T-helper 9 cell (primary cell): ENCODE results near the gene HDLBP.

ENCODE experiments used
- DNase-seq: peaks from one replicate; pipeline ENCODE4 v3.0.0-alpha.2; 2020
- total RNA-seq, 2 donors: gene quantifications; one replicate each; lab custom pipeline; 2026; lab: John Stamatoyannopoulos, UW

HDLBP gene, protein sequence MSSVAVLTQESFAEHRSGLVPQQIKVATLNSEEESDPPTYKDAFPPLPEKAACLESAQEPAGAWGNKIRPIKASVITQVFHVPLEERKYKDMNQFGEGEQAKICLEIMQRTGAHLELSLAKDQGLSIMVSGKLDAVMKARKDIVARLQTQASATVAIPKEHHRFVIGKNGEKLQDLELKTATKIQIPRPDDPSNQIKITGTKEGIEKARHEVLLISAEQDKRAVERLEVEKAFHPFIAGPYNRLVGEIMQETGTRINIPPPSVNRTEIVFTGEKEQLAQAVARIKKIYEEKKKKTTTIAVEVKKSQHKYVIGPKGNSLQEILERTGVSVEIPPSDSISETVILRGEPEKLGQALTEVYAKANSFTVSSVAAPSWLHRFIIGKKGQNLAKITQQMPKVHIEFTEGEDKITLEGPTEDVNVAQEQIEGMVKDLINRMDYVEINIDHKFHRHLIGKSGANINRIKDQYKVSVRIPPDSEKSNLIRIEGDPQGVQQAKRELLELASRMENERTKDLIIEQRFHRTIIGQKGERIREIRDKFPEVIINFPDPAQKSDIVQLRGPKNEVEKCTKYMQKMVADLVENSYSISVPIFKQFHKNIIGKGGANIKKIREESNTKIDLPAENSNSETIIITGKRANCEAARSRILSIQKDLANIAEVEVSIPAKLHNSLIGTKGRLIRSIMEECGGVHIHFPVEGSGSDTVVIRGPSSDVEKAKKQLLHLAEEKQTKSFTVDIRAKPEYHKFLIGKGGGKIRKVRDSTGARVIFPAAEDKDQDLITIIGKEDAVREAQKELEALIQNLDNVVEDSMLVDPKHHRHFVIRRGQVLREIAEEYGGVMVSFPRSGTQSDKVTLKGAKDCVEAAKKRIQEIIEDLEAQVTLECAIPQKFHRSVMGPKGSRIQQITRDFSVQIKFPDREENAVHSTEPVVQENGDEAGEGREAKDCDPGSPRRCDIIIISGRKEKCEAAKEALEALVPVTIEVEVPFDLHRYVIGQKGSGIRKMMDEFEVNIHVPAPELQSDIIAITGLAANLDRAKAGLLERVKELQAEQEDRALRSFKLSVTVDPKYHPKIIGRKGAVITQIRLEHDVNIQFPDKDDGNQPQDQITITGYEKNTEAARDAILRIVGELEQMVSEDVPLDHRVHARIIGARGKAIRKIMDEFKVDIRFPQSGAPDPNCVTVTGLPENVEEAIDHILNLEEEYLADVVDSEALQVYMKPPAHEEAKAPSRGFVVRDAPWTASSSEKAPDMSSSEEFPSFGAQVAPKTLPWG (N-terminal part only)
- 159 to 414 reads per million in 2 donors for total RNA-seq

DNA sequence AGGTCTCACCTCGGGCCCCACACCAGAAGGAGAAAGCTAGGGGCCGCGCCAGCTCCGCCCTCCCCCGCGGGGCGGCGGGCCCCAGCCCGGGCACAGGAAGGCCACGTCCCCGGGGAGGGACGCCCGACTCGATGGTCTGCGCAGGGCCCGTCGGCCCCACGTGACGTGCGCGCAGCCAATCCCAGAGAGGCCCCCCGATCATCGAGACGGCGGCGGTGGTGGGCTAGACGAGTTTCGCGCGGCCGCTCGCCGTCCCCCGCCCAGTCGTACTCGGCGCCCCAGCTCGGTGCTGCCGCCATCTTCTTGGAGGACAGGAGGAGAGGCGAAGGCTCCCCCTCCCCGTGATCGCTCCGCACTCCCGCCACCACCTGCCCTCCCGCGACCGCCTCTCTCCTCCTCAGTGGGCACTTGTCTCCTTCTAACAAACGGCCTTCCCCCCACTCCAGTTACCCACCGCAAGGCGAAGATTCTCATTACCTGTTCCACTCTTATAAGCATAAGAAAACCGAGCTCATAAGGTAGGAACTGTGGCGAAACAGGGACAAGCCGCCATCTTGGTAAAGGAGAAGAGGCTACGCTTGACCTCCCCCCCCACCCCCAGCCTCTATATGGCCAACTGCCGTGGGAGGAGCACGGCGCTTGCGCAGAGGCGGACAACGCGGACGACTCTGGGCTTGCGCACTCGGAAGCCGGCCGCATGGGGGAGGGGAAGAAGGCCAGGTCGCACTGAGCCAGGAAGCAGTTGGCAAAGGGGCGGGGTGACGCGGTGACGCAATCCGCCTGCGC, at the start of gene HDLBP:
Gene HDLBP, minus strand, starts transcription at position 580 of the 786 bp plus-strand sequence. CDS start 48,803 bp downstream, outside the sequence.
- DNase-seq, result peak; percentile 100

DNA sequence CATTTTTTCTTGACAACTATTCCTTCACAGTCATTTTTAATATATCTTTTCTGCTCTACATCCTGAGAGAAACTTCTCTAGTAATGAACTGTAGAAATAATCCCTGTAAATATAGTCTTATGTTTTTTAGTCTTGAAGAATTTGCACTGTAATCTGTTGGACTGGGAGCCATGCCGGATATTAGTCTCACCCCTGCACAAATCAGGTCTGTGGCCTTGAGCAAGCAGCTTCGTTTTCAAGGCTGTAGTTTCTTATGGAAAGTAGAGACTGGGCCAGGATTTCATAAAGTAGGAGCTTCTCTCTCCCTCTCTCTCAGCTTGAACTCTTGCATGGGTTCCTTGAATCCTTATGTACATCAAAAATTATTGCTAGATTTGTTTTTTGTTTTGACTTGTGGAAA, 49.3 kb upstream of the HDLBP start:
- DNase-seq, result no peak

DNA sequence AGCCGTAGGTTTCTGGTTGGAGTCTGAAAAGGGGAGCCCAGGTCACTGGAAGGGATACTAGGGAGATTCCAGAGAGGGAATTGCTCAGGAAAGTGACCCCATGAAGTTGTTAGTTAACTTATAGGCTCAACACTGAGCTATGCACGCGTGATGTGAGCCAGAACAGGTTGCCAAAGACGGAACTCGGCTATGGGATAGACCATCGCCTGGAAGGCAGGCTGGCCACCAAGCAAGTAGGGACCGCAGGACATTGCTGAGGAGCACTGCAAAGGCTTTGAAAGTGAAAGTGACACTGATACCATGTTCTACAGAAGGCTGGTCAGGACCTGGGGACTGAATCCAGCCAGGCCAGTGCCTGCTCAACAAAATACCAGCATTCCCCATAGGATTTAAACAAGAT, 48.0 kb upstream of the HDLBP start:
- DNase-seq, result no peak

DNA sequence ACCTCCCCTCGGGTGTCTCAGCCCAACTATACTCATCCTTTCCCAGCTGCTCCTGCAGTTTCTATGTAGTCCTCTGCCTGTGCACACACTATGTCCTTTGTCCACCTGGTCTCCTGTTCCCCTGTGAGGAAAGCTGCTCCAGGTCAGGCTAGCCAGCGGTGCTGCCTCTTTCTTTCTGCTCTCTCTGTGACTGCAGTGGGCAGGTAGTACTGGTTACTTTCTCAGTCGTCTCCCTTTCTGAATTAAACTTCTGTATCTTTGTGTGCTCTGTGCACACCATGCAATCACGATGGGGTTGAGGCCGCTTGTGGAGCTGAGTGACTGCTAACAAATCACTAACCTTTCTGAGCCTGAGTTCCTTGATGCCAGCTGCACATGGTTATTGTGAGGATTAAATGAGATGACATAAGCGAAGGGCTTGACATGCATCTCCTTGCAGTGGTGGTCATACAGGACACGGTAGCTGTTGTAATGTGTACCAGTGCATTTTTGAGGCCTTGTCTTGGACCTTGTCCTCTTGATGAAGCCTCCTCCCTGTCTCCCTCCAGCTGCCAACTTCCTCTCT, 44.1 kb upstream of the HDLBP start:
- DNase-seq, result no peak

DNA sequence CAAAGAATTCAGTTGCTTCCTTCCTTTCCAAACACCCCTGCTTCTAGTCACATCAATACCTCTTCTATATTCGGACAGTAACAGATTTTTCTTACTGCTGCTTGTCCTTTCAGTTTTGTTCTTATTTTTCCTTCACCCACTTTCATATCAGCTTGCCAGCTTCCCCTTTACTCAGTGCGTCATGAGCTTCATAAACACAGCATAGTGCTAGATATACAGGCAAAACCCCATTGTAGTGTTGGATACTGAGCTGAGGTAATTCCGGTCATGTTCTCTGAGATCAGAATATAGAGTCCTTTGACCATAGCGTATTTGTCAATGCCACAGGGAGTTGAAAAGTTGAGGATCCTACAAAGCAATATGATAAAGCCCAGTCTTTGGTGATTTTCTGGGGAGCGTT, 43.0 kb upstream of the HDLBP start:
- DNase-seq, result no peak

DNA sequence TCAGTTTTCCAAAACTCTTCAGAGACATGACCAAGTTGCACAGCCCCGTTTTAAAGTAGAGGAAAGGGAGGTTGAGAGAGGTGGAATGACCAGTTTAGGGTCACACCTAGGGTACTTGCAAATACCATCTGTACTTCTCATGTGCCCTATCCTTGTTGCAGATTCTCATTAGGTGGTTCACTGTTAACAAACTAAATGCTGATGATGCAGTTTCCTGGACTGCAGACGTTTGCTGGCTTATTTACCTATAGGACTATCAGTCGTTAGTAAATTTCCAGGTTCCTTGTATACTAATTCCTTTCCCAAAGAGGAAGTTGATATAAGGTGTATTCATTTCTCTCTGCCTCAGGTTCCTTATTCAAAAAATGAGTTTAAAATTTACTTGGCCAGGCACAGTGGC, 42.1 kb upstream of the HDLBP start:
- DNase-seq, result no peak

DNA sequence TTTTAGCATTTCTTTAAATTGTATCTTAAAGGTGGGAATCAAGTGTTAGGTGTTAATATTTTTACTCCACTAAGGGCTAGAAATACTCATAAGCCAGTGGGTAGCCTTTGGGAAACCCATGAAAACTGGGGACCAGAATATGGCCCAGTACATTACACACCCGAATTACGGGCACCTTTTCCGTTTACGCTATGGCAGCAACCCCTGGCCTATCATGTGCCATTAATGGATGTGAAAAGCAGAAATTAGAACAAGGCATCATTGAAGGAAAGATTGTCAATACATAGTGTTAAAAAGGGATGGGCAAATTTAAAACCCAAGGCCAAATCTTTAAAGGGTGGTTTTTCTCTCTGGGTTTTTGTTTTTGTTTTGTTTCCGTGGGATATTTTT, 41.4 kb upstream of the HDLBP start:
- DNase-seq, result no peak

DNA sequence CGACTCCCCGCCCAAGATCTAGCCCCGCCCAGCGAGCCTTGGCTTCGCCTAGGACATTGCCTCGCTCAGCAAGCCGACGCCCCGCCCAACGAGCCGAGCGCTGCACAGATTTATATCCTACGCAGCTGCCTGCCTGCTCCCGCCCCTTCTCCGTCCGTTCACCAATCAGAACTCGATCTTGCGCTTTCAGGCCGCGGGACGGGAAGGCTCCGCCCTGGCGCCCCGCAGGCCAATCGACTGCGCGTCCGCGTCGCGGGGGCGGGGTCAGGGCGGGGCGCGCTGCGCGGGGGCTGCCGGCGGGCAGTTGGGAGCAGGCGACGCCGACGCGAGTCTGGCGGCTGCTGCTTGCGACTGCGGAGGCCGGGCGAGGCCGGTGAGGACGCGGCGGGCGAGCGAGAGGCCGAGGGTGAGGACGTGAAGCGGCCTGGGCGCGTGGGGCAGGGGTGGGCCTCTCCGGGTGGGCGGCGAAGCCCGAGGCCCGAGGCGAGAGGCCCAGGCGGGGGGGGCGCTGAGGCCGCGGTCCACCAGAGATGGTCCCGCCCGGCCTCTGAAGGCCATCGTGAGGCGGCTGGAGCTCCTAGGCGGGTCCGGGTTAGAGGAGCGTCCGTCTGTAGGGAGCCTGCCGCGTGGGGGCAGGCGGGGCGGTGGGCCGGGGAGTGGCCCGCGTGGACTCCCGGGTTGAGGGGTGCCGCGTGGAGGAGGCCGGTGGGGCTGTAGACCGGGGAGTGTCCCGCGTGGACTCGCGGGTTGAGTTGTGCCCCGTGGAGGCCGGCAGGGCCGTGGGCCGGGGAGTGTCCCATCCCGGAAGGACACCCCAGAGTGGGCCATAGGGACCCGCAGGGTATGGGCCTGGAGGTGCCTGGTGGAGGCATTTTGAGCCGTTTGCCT, 40.8 kb upstream of the HDLBP start, which contains the start of gene FARP2:
Gene FARP2, plus strand, starts transcription at position 303 of the 888 bp plus-strand sequence. CDS start 16,823 bp downstream, outside the sequence.
- DNase-seq, result peak; percentile 94

DNA sequence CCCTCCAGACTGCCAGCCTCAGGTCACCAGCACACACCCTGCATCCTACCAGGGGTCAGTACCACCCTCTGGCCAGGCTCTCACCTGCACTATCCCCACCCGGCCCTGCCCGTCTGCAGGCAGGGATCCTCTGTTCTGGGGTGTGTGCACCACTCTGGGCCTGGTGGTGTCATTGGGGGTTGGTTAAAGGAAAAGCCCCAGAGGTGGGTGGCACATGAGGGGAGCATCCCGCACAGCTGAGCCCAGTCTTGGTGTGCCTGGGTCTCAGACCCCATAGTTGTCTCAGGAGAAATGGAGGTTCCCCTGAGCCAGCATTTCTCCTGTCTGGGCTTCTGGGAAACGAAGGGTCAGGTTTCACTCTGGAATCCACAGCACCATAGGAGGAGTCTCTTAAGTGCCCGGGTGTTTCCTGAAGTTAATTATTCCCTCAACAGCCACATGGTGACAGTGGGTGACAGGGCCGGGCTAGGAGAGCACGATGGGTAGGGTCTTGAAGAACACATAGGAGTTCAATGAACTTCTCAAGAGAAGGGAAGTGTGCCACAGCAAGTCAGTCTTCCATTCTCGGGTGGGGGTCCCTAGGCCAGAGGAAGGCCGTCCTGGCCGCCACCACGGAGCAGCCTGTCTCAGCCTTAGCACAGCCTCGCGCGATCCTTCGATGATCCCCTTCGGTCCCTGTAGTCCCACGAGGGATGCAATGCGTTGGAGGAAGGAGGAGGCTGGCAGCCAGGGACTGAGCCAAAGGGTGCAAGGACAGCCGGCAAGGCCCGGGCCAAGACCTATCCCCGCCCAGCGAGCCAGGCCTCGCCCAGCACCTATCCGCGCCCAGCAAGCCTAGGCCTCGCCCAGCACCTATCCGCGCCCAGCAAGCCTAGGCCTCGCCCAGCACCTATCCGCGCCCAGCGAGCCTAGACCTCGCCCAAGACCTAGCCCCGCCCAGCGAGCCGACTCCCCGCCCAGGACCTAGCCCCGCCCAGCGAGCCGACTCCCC, 39.5 kb upstream of the HDLBP start:
- peak; percentile 67 for DNase-seq

DNA sequence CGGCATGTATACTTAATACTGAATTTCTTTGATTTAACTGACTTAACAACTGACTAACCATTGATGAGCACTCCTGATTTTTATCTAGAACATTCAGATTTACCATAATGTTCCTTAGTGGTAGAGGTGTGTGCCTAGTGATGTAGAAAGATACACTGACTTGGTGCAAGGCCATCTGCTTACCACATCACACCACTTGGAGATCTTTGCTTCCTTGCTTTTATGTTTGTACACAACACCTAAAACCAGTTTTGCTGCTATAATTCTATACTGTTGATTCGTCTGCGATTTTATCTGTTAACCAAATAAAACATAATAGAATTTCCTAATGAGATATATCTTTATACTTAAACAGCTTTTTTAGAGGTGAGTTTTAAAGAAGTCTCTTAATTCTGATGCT, 36.8 kb upstream of the HDLBP start:
- no peak for DNase-seq

DNA sequence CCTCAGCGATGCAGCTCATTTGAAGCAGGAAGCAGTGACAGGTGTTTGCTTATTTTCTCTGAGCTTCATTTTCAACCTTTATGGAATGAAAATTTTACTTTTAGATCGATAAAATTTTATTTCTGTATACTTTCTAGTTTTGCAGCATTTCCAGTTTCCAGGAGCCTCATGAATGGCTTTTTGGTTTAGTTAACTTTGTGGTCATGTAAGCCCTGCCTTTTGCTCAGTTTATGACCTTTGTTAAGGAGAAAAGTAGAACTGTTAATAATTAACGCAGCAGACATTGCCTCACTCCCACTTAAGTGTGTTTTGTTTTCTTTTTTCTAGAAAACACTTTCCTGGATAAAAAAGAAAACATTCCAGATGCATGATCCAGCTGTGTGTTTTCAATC, 36.2 kb upstream of the HDLBP start:
- no peak for DNase-seq

DNA sequence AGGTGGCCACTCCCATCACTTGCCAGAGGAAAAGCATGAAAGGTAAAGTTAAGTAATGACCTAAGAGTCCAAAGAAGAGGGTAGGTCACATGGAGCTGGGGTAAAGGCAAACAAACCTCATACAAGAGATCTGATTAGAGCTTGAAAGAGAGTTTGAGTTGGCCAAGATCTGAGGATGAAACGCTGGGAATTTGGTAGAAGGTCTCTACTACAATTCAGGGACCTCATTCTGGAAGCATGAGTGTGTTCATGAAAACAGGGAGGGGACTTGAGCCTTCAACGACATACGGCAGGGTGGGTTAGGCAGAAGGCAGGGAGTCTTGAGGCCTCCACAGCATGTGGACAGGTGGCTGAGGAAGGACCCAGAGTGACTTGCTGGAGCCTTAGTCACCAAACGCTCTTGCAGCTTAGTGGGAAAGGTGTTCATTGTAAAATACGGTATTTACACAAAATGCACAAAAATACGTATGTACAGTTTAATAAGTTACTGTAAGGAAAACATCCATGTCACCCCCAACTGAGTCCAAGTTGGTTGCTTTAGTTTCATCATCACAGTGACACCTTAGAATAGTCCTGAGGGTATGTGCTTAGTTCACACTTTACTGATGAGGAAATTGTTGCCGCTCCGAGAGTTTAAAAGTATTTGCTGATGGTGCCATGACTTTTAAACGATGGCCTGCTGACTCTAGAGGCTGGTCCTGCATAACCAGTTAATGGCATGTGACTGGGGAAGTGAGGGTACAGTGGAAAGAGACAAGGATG, 35.6 kb upstream of the HDLBP start:
- no peak for DNase-seq

DNA sequence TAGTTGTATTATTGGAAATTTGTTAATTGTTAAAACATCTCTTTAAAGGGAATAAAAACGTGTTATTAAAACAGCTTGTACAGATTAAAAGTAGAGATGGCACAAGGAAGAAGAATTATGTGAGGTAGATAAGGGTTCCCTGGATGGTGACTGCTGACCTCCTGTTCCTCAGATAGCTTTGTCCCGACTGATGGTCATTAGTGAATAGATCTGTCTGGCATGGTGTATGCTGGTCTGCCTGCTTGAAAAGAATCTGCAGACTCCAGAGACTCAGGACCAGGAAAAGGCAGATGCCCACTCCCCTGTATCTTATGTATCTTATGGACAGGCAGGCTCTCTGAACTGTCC, 35.0 kb upstream of the HDLBP start:
- no peak for DNase-seq

DNA sequence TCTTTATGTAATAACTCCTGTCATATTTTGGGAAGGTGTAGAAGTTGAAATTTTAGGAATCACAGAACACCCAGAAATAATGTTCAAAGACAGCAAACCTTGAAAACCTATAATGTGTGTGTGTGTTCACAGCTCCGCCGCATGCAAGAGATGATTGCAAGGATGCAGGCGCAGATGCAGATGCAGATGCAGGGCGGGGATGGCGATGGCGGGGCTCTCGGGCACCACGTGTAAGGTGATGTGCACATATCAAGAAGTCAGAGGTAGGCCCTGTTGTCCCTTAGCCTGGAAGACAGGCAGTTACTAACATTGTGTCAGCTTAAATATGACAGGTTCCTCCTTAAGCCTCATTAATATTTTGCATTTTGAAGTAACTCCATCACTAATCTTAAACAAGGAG, 34.5 kb upstream of the HDLBP start:
- no peak for DNase-seq

DNA sequence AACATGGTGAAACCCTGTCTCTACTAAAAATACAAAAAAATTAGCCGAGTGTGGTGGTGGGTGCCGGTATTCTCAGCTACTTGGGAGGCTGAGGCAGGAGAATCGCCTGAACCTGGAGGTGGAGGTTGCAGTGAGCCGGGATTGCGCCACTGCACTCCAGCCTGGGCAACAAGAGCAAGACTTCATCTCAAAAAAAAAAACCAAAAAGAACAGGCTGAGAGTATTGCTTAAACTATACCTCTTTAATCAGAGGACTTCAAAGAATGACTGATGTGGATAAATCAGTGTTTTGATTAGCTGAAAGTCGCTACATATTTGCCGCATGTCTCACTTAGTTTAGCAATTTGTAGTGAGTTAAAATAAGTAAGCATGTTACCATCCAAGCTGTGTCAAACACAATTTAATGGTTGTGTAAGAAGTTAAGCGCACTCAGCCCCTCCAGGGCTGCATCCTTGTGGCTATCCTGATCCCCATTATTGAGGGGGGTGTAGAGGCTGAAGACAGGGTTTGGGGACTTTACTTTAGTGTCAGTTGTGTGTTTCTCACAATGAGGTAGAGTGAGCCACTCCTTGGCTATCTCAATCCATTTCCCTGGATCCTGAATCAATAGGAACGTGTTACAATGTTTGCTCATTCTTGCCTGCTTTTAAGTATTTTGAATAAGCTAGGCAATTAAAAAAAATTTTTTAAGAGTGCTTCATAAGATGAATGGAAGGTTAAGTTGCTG, 29.6 kb upstream of the HDLBP start:
- DNase-seq, result no peak

DNA sequence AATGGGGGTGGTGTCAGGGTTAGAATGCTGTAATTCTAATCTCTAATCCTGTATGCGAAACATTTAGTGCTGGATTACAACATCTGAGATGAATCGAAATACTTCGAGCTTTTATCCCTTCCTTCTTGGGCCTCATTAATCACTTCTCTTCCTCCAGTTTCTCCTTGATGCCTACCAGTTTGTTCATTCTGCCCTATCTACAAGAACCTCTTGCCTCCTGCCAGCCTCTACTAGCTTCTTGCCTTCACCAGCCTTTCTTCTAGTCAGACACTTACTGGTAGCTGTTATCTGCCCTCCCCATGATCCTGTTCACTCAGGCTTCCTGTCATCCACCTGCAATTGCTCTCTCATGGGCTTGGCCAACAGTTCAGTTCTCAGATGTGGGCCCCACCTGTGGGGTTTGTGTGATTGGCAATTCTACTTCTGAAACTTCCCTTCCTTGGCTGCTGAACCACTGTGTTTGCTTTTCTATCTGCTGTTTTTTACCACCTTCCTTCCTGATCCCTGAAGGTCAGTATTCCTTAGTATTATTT, 25.2 kb upstream of the HDLBP start:
- no peak for DNase-seq

DNA sequence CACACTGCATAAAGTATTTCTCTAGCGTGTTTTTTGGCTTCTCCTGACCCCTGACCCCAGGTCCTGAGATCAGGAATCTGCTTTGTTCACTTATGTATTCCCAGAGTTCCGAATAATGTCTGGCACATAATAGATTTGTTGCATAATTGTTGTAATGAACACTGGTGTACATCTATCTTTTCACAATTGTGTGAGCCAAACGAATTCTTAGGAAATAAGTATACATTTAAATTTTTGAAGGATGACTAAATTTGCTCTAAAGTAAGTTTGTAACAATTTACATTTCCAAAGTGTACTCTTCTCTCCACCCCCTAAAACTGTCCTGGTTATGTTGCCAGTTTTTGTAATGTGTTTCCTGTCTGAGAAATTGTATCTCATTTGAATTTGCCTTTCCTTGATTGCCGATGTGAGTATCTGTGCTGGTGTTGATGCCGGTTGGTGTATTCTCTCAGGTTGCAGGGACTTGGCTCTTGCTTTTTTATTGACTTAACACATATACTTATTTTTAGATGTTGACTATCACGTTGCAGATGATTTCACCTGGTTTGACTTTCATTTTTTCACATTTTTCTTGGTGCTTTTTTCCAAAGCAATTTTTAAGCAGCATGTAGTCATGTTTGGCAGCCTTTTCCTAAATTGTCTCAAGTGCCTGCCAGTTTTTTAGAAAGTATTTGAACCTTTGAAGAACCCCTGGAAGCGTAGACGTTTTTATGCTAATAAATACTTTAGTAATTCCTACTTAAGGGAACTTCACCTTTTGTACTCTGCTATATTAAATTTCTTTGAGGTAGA, 24.6 kb upstream of the HDLBP start:
- no peak for DNase-seq
